Mesendoderm (in vitro differentiated cells): ENCODE results near the gene ADAMTS10.
"Not testable (repeated sequence)": the region's sequence is repeated elsewhere in the genome, so short reads cannot be mapped to it uniquely, and the experiment has no call there.

ENCODE experiments used
- DNase-seq: peaks from one replicate; pipeline ENCODE4 v3.0.0; 2013
- H2AK5ac ChIP-seq: 2 replicates; pipeline ENCODE4 v1.6.1; 2013; ENCODE audit warnings: low read length, inconsistent platforms
- H2BK120ac ChIP-seq: 2 replicates; pipeline ENCODE4 v1.6.1; 2013; ENCODE audit warnings: low read depth, mild to moderate bottlenecking, low read length, moderate library complexity, mixed read lengths
- H2BK15ac ChIP-seq: replicated peaks from 2 replicates; pipeline ENCODE4 v1.6.1; 2013; ENCODE audit warnings: low read depth, mild to moderate bottlenecking, moderate library complexity
- H2BK5ac ChIP-seq: 2 replicates; pipeline ENCODE4 v1.6.1; 2013; ENCODE audit warnings: low read length, inconsistent platforms
- H3K18ac ChIP-seq: 2 replicates; pipeline ENCODE4 v1.6.1; 2013; ENCODE audit warnings: mild to moderate bottlenecking, low read length, mixed read lengths
- H3K23ac ChIP-seq: one replicate; pipeline ENCODE4 v1.6.1; 2013; ENCODE audit warnings: low read length
- H3K27ac ChIP-seq: 2 replicates; pipeline ENCODE4 v1.5.1; 2013; ENCODE audit warnings: low read depth, mild to moderate bottlenecking, inconsistent platforms, low read length, moderate library complexity
- H3K27me3 ChIP-seq: 2 replicates; pipeline ENCODE4 v1.6.1; 2013; ENCODE audit warnings: low read length, control low read depth, mild to moderate bottlenecking, inconsistent platforms; ENCODE audit not compliant: insufficient read depth, poor library complexity
- H3K36me3 ChIP-seq: 2 replicates; pipeline ENCODE4 v1.6.1; 2013; ENCODE audit warnings: low read length, inconsistent platforms; ENCODE audit not compliant: control insufficient read depth, insufficient read depth
- H3K4ac ChIP-seq: one replicate; pipeline ENCODE4 v1.6.1; 2013; ENCODE audit warnings: low read depth, mild to moderate bottlenecking, low read length, moderate library complexity
- H3K4me1 ChIP-seq: 2 replicates; pipeline ENCODE4 v1.6.1; 2013; ENCODE audit warnings: low read depth, low read length, inconsistent platforms; ENCODE audit not compliant: control insufficient read depth
- H3K4me2 ChIP-seq: 2 replicates; pipeline ENCODE4 v1.6.1; 2013; ENCODE audit warnings: low read length
- H3K4me3 ChIP-seq: 2 replicates; pipeline ENCODE4 v1.5.1; 2013; ENCODE audit warnings: mild to moderate bottlenecking, low read length
- H3K56ac ChIP-seq: one replicate; pipeline ENCODE4 v1.6.1; 2013; ENCODE audit warnings: low read length
- H3K79me1 ChIP-seq: 2 replicates; pipeline ENCODE4 v1.6.1; 2013; ENCODE audit warnings: low read length, inconsistent platforms
- H3K79me2 ChIP-seq: 2 replicates; pipeline ENCODE4 v1.6.1; 2013; ENCODE audit warnings: mild to moderate bottlenecking, low read length; ENCODE audit not compliant: control insufficient read depth, insufficient read depth
- H3K9ac ChIP-seq: 2 replicates; pipeline ENCODE4 v1.6.1; 2013; ENCODE audit warnings: low read length, inconsistent platforms
- H4K5ac ChIP-seq: one replicate; pipeline ENCODE4 v1.6.1; 2013; ENCODE audit warnings: low read length
- H4K8ac ChIP-seq: one replicate; pipeline ENCODE4 v1.6.1; 2013; ENCODE audit warnings: low read depth, mild to moderate bottlenecking, control low read depth, low read length, moderate library complexity
- WGBS: extraction: QIAGEN DNeasy Blood & Tissue Kit; methylation state at CpG from one replicate; pipeline ENCODE4 v1.1.7; 2013; ENCODE audit warnings: low lambda C conversion rate, missing lambda C conversion rate; ENCODE audit not compliant: insufficient coverage; ENCODE audit errors: extremely low coverage; 5-methylcytosine and 5-hydroxymethylcytosine counted together

Gene ADAMTS10

DNA sequence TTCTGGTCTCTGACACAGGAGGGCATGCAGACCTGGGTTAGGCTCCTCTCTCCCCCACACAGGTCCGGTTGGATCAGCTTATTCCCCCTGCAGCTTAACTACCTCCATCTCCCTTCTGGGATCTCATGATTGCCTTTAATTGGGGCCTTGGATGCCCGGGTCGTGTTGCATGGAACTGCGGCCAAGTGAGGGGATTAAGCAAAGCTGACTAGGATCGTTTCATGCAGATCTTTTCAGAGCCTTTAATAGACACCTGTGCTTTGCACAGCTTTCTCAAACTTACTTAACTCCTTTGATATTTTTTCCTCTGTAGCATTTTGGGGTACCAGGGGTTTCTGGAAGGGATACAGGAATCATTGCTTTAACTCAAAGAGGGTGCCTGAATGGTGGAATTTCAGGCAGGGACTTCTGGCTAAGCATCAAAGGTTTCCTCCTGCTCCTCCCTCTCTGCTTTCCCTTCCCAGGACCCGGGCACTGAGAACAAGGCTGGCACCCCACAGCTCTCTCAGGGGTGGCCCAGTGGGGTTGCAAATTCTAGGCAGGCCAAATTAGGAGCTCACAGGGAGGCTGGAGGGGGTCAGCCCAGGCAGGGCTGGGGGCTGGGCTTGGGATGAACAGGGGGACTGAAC is 20.4 kb upstream of the ADAMTS10 start:
- H4K8ac ChIP-seq = no peak overlapping the region
- no CpG with 5 or more reads among the region's 6 CpGs for WGBS
- H3K27me3 ChIP-seq = no peaks in the 10 kb centered on the region

DNA sequence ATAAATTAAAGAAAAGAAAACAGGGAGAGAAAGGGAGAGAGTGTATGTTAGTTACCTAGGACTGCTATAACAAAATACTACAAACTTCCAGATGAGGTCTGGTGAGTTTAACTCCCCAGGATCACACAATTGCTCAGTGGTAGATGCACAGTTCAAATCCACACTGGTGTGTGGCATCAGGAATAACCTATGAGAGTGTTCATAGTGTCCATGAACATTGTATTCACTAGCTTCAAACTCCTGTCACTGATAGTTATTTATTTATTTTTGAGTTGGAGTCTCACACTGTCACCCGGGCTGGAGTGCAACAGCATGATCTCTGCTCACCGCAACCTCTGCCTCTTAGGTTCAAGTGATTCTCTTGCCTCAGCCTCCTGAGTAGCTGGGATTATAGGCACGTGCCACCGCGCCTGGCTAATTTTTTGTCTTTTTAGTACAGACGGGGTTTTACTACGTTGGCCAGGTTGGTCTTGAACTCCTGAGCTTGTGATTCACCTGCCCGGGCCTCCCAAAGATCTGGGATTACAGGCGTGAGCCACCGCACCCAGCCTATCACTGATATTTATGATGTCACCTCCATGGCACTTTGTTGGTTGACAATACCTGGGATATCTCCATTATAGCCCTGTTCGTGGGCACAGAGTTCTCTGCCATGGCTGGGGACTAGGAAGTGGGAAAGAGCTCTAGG is 19.6 kb upstream of the ADAMTS10 start, which contains the start of gene NFILZ:
Gene NFILZ (plus strand): TSS at position 638 of the 688 bp plus-strand sequence. CDS start 46,133 bp downstream, outside the sequence.
- Histone ChIP-seq H3K27me3 (no peaks in the 10 kb centered on the region), H3K18ac (no peak within 1 kb of the TSS), H3K36me3 (no peaks in the 10 kb centered on the region), H3K4me2 (no peak within 1 kb of the TSS), H3K79me2 (no peaks in the 10 kb centered on the region), H3K4ac (no peak within 1 kb of the TSS), H2BK120ac (no peak within 1 kb of the TSS), H4K5ac (no peak within 1 kb of the TSS), H2AK5ac (no peak within 1 kb of the TSS), H2BK15ac (no peak within 1 kb of the TSS), H3K4me3 (no peak within 1 kb of the TSS), H3K79me1 (no peaks in the 10 kb centered on the region), H3K23ac (no peak within 1 kb of the TSS), H2BK5ac (no peak within 1 kb of the TSS), H3K56ac (no peak within 1 kb of the TSS), H4K8ac (no peak within 1 kb of the TSS), H3K9ac (no peak within 1 kb of the TSS), H3K4me1 (no peaks in the 10 kb centered on the region), H3K27ac (no peak within 1 kb of the TSS)
- WGBS = no CpG with 5 or more reads among the region's 11 CpGs
- no peak for DNase-seq

More for the DNA sequence above, 20.4 kb upstream of the ADAMTS10 start:
- H3K4me3 ChIP-seq = no peak overlapping the region
- H2BK5ac ChIP-seq = no peak overlapping the region
- H3K18ac ChIP-seq = no peak overlapping the region
- no peak overlapping the region for H3K27ac ChIP-seq
- no peak overlapping the region for H2BK120ac ChIP-seq
- no peak overlapping the region for H4K5ac ChIP-seq
- H3K36me3 ChIP-seq = no peaks in the 10 kb centered on the region
- no peak overlapping the region for H2AK5ac ChIP-seq
- no peak overlapping the region for H3K9ac ChIP-seq
- no peaks in the 10 kb centered on the region for H3K79me2 ChIP-seq
- H3K56ac ChIP-seq = no peak overlapping the region
- H2BK15ac ChIP-seq = no peak overlapping the region
- no peak overlapping the region for H3K4me2 ChIP-seq
- no peak overlapping the region for H3K4ac ChIP-seq
- H3K4me1 ChIP-seq = no peaks in the 10 kb centered on the region
- no peak for DNase-seq
- no peak overlapping the region for H3K23ac ChIP-seq
- H3K79me1 ChIP-seq = no peaks in the 10 kb centered on the region

DNA sequence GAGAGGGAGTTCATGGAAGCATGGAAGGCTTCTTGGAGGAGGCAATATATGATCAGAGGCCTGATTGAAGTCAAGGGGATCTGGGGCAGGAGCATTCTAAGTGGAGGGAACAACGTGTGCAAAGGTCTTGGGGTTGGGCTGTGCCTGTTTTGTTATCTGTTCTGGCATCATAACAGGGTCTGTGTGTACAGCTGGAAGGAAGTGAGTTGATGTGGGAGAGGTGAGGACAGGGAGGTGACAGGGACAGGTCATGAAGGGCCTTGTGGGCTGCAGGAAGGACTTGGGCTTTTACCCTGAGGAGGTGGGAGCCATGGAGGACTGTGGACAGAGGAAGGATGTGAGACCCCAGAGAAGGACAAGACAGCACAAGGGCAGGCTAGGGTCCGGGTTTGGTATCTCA is 18.7 kb upstream of the ADAMTS10 start:
- Histone ChIP-seq H3K4me3 (no peak overlapping the region), H3K4me2 (no peak overlapping the region), H3K4ac (no peak overlapping the region), H3K4me1 (no peaks in the 10 kb centered on the region), H2BK120ac (no peak overlapping the region), H3K79me1 (no peaks in the 10 kb centered on the region), H3K18ac (no peak overlapping the region), H3K79me2 (no peaks in the 10 kb centered on the region), H3K27me3 (no peaks in the 10 kb centered on the region), H3K27ac (no peak overlapping the region), H2AK5ac (no peak overlapping the region), H2BK15ac (no peak overlapping the region), H2BK5ac (no peak overlapping the region), H4K8ac (no peak overlapping the region), H3K23ac (no peak overlapping the region), H3K36me3 (no peaks in the 10 kb centered on the region), H4K5ac (no peak overlapping the region), H3K56ac (no peak overlapping the region), H3K9ac (no peak overlapping the region)
- DNase-seq = no peak
- WGBS = no CpG with 5 or more reads among the region's 2 CpGs

DNA sequence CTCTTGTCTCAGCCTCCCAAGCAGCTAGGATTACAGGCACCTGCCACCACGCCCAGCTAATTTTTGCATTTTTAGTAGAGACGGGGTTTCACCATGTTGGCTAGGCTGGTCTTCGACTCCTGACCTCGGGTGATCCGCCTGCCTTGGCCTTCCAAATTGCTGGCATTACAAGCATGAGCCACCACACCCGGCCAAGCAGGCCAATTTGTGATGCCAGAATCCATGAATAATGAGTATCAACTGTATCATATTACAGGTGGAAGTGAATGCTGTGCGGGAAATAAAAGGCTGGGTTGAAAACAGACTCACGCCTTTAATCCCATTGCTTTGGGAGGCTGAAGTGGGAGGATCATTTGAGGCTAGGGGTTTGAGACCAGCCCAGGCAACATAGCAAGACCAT is 16.3 kb upstream of the ADAMTS10 start:
- Histone ChIP-seq H3K4me2 (no peak overlapping the region), H3K18ac (no peak overlapping the region), H2AK5ac (no peak overlapping the region), H3K56ac (no peak overlapping the region), H3K23ac (no peak overlapping the region), H3K79me2 (no peaks in the 10 kb centered on the region), H3K36me3 (no peaks in the 10 kb centered on the region), H3K27me3 (no peaks in the 10 kb centered on the region), H3K27ac (no peak overlapping the region), H3K4me1 (no peaks in the 10 kb centered on the region), H2BK5ac (no peak overlapping the region), H2BK15ac (no peak overlapping the region), H2BK120ac (no peak overlapping the region), H3K79me1 (no peaks in the 10 kb centered on the region), H4K5ac (no peak overlapping the region), H3K4me3 (no peak overlapping the region), H3K4ac (no peak overlapping the region), H4K8ac (no peak overlapping the region), H3K9ac (no peak overlapping the region)
- no peak for DNase-seq
- WGBS = no CpG with 5 or more reads among the region's 8 CpGs

DNA sequence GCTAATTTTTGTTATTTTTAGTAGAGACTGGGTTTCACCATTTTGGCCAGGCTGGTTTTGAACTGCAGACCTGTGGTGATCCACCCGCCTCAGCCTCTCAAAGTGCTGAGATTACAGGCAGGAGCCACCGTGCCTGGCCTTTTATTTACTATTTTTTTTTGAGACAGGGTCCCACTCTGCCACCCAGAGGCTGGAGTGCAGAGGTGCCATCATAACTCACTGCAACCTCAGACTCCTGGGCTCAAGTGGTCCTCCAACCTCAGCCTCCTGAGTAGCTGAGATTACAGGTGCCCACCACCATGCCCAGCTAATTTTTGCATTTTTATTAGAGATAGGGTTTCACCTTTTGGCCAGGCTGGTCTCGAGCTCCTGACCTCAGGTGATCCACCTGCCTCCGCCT is 12.4 kb upstream of the ADAMTS10 start:
- no CpG with 5 or more reads among the region's 4 CpGs for WGBS
- not testable (repeated sequence) for H3K36me3 ChIP-seq, H3K4me3 ChIP-seq, H3K4me1 ChIP-seq, H2AK5ac ChIP-seq, H3K4me2 ChIP-seq, H4K8ac ChIP-seq, H4K5ac ChIP-seq, H3K27ac ChIP-seq, H3K18ac ChIP-seq, H3K79me2 ChIP-seq, H3K56ac ChIP-seq, H2BK120ac ChIP-seq, H3K23ac ChIP-seq, H2BK15ac ChIP-seq, H3K27me3 ChIP-seq, H3K4ac ChIP-seq, H2BK5ac ChIP-seq, H3K9ac ChIP-seq, H3K79me1 ChIP-seq
- peak; percentile 53 for DNase-seq
